GM19438 (cell line): ENCODE data around the gene PKIG.
"Not testable (repeated sequence)": the region's sequence is repeated elsewhere in the genome, so short reads cannot be mapped to it uniquely, and the experiment has no call there.

Source experiments
- ATAC-seq: cut with Tn5 transposase; IDR thresholded peaks from one replicate; pipeline ENCODE4 v1.9.1; 2021; ENCODE audit warnings: low read depth; ENCODE audit not compliant: unreplicated experiment

PKIG gene

GRCh38 chr20:44582311-44583025, at the start of gene PKIG:
Gene PKIG (plus strand): TSS chr20:44582579. CDS start chr20:44614557, 31,978 bp downstream.
- no peak for ATAC-seq

DNA sequence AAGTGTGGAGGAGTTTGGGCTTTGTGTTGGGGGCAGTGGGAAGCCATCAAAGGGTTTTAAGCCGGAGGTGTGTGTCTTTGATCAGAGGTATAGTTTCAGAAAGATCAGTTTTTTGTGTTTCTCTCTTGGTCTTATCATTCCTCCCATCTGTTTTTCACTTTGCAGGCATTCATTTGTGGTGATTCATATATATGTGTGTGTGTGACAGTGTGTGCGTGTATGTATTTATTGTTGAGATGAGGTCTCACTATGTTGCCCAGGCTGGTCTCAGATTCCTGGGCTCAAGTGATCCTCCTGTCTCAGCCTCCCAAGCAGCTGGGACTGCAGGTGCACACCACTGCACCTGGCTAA, 49.4 kb upstream of the PKIG start:
- ATAC-seq: no peak

DNA sequence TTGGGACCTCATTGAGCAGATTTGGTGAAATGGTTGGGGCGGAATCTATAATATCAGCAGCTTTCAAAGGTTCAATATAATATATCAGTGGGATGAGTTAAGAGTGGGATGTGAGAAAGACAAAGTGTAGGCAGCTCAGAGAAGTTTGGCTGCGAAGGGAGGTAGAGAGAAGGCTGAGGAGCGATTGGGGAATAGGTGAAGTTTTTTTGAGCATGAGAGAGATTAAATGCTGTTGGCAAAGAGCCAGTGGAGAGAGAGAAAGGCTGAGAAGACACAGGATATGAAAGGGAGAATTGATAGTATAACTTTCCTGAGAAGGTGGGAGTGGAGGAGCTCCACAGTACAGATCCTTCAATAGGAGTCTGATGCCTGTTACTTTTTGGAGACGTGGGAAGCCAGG, 48.5 kb upstream of the PKIG start:
- ATAC-seq: no peak

DNA sequence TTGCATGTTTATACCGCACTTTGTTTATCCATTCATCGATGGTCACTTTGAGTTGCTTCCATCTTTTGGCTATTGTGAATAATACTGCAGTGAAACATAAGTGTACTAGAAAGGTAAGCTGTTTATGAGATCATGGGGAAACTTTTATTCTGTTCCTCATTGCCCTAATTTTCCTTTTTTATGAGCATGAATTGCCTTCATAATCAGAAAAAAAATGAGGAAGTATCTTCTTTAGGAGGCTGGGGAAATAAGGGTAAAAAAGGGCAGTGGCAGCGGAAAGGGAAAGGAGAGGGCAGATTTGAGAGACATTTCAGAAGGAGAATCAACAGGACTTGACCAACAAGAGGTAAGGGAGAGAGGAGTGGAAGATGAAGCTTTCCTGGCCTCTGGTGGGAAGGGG, 46.2 kb upstream of the PKIG start:
- no peak for ATAC-seq

GRCh38 chr20:44537993-44538392, 44.4 kb upstream of the PKIG start:
- ATAC-seq: no peak

GRCh38 chr20:44540834-44541233, 41.5 kb upstream of the PKIG start:
- ATAC-seq: no peak

DNA sequence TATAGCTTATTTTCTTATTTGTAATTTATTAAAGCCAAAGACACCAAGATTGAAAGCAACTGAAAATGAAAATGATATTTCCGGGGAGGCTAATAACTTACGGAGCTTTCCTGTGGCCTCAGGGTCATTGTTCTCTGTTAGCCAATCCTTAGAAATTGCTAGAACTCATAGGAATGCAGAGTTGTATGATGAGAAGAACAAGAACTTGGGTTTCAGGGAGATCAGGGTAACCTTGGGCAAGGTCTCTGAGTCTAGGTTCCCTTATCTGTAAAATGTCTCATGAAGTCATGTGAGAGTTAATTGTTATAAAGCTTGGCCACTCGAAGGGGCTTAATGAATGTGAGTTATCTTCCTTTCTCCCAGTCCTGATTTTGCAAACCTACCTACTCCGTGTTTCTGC, 40.4 kb upstream of the PKIG start:
- no peak for ATAC-seq

- no peak for ATAC-seq
Observed at GRCh38 chr20:44542890-44543289, 39.5 kb upstream of the PKIG start.

DNA sequence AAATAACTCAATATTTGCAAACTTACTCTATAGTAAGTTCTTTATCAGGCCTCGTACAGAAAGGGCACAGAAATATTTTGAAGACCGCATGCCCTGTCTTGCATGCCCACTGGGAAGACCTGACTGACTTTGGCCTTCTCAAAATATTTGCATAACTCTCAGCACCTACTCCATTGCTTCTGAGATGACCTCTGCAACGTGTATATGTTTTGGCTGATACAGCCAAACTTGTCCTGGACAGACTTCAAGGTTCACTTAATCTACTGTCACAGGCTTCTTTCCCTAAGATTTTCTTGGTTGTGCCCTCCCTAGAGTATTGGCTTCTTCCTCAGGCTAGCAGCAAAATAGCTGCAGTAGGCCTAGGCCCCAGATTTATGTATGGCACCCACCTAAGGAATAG, 39.0 kb upstream of the PKIG start:
- no peak for ATAC-seq

- ATAC-seq: no peak
Observed at GRCh38 chr20:44544263-44544662, 38.1 kb upstream of the PKIG start.

GRCh38 chr20:44547419-44547818, 35.0 kb upstream of the PKIG start:
- ATAC-seq: no peak

- no peak for ATAC-seq
Observed at GRCh38 chr20:44549123-44549522, 33.3 kb upstream of the PKIG start.

- no peak for ATAC-seq
Observed at GRCh38 chr20:44552050-44552449, 30.3 kb upstream of the PKIG start.

DNA sequence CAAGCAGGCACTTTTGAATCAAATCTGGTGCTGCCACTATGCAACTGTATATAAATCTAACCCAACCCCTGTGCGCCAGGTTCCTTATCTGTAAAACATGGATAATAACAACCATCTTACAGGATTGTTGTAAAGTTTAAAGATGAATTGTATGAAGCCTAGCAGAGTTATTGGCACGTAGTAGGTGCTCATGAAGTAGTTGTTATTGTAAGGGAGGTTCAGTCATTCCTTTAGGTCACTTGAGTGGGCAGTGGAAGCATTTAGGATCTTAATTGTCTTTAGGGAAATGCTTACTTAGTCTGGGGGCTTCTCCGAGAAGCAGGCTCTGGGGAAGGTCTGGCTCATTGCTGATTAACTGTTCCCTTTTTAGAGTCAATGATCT, 29.8 kb upstream of the PKIG start:
- no peak for ATAC-seq

- ATAC-seq: no peak
Observed at GRCh38 chr20:44552950-44553908, 29.1 kb upstream of the PKIG start.

DNA sequence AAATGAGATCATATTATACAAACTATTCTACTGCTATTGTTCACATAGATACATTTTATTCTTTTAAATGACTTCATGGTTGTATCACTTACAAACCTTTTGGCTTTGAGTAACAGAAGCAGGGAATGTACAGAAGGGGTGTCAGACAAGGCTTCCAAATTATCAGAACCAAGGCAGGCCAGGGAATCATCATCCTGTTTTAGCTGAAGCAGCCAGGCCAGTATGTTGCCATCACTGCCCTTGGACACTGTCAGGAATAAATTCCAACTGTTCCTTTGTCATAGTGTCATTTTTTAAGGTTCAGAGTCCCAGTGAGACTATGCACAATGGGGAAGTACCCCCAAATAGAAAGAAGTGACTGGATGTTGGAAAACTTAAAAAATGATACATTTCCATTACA, 23.1 kb upstream of the PKIG start:
- ATAC-seq: no peak

- ATAC-seq: no peak
Observed at GRCh38 chr20:44560229-44560628, 22.1 kb upstream of the PKIG start.

GRCh38 chr20:44560818-44561217, 21.6 kb upstream of the PKIG start:
- not testable (repeated sequence) for ATAC-seq

DNA sequence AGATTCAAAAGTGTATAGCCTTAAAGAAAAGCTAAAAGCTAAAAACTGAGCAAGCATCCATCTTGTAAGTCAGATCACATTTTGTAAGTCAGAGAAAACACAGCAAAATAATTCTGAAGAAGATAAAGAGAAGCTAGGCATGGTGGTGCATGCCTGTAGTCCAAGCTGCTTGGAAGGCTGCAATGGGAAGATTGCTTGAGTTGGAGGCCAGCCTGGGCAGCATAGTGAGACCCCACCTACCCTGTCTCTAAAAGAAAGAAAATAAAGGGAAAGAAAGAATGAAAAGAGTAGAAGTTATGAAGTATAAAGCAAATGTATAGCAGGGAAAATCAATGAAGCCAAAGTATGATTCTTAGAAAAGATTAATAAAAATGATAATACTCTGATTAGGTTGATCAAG, 20.5 kb upstream of the PKIG start:
- ATAC-seq: no peak

GRCh38 chr20:44566018-44566417, 16.4 kb upstream of the PKIG start:
- ATAC-seq: no peak

DNA sequence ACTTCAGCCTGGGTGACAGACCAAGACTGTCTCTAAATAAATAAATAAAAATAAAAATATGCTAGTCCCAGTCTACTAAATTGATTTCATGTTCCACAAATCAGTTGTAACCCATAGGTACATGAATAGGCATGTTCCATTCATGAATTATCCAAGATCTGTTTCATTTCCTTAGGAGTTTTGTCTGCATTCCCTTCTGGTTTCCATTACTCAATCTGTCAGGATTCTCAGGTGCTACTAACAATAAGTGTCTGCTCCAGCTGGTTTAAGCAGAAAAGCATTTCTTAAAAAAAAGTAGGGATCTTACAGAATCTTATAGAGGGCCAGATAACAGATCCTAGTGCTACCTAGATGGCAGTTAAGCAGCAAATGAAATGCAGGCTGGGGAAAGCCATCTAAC, 15.6 kb upstream of the PKIG start:
- no peak for ATAC-seq

DNA sequence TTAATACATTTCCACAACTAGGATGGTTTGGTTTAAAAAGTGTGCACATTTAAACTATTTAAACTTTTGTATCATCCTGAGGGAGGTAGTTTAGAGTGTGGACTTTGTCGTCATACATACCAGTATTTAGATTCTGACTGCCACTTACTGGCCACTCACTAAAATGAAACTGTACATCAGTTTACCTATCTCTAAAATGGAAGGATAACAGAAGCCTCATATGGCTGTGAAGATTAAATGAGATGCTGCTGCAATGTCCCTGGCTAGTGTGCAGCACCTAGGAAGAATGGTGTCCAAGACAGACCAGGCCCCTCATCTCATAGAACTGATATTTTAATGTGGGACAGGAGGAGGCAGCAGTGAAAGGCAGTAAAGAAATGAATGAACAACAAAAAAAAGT, 12.0 kb upstream of the PKIG start:
- no peak for ATAC-seq
